GM12874 (cell line): Measurements from ENCODE around the gene SLC26A11.

ENCODE experiments used
- TF ChIP-seq, protein P1 (sequence below): IDR thresholded peaks from 2 replicates; pipeline ENCODE4 v1.5.1; 2011; ENCODE audit warnings: low read depth, mild to moderate bottlenecking, control low read depth, low read length, moderate library complexity; ENCODE audit not compliant: insufficient read depth

The SLC26A11 gene

DNA sequence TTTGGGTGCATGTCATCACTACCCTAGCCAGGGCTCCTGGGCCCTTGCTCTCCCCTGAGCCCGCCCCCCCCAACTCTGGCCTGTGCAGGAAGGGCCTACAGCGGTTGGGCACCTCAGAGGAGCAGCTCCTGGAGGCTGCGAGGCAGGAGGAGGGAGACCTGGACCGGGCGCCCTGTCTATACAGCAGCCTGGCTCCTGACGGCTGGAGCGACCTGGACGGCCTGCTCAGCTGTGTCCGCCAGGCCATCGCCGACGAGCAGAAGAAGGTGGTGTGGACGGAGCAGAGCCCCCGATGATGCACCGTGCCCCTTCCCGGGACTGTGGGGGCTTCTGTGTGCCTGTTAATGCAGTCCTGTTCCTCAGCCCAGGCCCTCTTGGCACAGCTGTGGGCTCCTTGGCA is 12.2 kb upstream of the SLC26A11 start:
- TF ChIP-seq, protein P1, sequence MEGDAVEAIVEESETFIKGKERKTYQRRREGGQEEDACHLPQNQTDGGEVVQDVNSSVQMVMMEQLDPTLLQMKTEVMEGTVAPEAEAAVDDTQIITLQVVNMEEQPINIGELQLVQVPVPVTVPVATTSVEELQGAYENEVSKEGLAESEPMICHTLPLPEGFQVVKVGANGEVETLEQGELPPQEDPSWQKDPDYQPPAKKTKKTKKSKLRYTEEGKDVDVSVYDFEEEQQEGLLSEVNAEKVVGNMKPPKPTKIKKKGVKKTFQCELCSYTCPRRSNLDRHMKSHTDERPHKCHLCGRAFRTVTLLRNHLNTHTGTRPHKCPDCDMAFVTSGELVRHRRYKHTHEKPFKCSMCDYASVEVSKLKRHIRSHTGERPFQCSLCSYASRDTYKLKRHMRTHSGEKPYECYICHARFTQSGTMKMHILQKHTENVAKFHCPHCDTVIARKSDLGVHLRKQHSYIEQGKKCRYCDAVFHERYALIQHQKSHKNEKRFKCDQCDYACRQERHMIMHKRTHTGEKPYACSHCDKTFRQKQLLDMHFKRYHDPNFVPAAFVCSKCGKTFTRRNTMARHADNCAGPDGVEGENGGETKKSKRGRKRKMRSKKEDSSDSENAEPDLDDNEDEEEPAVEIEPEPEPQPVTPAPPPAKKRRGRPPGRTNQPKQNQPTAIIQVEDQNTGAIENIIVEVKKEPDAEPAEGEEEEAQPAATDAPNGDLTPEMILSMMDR = no peak

DNA sequence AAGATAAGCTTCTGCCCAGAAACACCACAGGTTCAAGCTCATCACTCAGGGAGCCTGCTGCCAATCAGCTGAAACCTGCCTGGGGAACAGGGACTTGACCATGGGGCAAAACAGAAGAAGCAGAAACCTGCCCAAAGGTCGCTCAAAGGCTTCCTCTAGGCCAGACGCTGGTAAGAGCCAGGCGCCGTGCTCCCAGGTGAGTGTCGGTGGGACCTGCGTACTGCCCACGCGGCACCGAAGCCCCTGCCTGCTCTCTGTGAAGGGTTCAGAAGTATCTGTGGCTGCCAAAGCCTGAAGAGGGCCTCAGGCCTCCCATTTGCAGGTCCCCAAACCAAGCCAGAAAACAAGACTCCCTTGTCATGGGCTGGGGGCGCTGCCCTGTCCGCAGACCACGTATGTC is 10.5 kb upstream of the SLC26A11 start:
- TF ChIP-seq, protein P1 = no peak

DNA sequence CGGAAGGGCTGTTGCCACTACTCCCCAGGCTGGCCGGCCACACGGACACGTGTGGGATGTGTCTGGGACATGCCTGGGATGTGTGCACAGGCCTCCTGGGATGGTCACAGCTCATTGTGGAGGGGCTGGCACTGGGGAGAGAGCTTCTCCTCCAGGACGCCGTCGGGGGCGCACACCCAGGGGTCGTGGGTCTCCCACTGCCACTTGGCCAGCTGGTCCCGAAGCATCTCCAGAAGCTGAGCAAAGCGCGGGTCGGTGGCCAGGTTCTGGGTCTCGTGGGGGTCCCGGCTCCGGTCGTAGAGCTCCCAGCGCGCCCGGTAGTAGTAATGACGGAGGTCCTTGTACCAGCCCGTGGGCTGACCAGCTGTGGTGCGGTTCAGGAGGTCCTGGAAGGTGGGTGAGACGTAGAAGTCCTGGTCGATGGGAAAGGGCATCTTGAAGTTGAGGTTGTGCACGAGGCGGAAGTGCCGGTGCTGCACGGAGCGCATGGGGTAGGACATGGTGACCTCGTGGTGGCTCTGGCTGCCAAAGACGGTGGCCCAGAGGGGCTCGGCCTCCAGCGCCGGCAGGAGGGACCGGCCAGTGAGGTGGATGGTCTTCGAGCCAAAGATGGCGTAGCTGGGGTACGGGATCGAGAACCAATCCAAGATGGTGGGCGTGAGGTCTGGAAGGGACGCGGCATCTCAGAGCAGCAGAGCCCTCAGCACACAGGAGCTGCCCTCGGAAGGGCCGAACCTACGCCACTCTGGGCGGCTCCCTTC is 9.7 kb upstream of the SLC26A11 start:
- TF ChIP-seq, protein P1 = no peak

DNA sequence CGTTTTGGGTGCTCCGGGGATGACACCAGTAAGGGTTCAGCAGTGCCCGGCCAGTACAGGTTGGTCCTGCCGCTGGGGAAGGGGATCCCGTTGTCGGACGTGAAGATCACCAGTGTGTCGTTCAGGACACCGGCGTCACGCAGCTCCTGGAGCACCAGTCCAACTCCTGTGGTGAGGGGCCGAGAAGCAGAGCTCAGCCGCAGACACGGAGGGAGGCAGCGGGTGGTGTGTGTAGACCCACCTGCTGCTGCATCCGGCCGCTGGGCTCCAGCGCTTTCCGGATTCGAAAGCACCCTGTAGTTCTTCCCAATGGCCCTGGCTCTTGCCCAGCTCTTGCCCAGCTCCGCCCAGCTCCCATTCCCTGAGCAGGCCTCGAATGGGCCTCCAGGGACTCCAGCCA is 8.1 kb upstream of the SLC26A11 start:
- TF ChIP-seq, protein P1 = no peak

DNA sequence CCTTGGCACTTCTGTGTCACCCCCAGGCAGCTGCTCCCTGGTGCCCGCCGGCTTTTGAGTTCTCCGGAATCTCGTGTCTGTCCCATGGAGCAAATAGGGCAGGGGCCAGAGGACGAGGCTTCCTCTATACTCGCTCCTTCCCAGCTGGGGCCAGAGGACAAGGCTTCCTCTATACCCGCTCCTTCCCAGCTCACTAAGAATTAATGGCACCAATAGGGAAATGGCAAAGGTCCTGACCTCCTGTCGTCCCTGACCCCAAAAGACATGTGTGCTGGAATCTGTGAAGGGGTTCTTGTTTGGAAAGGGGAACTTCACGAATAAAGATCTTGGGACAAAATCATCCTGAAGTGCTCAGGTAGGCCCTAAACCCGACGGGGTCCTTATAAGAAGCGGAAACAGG is 7.7 kb upstream of the SLC26A11 start:
- TF ChIP-seq, protein P1 = no peak

DNA sequence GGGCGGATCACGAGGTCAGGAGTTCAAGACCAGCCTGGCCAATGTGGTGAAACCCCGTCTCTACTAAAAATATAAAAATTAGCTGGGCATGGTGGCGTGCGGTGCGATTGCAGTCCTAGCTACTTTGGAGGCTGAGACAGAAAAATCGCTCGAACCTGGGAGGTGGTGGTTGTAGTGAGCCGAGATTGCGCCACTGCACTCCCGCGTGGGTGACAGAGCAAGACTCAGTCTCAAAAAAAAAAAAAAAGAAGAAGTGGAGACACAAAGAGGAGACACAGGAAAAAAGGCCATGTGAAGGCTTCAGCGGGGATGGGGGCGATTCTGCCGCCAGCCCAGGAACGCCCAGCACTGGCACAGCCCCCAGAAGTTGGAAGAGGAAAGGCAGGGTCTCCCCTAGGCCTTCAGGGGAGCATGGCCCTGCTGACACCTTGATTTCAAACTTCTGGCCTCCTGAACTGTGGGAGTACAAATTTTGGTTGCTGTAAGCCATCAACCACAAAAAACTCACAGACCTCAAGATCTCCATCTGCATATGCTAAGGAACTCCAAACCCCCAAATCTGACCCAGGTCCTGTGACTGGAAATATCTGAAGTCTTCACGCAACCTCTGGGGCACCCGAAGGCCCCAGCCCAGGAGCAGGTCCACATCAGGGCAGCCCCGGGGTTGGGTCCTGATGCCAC is 7.1 kb upstream of the SLC26A11 start:
- TF ChIP-seq, protein P1 = no peak

DNA sequence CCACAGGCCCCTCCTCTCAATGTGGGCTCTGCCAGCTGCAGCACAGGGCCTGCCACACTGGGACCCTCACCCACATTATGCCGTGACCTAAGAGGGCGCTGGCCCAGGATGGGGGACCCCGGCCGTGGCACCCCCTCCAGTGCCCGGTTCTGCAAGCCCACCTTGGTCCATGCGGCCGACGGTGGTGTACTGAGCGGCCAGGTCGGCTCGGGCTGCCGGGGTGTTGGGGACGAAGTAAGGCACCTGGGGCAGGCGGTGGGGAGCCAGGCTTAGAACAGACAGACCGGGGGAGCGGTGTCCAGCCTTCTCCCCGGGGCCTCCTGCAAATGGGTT is 6.6 kb upstream of the SLC26A11 start:
- TF ChIP-seq, protein P1 = no peak
